C4-2B (cell line): Measurements from ENCODE around the gene AFF3.

Experiments
- CTCF ChIP-seq: fragments of 450-650 bp; conservative IDR thresholded peaks from 2 replicates; pipeline ENCODE4 v1.5.1; 2017; ENCODE audit warnings: mild to moderate bottlenecking
- ZFX ChIP-seq: fragments of 450-650 bp; IDR thresholded peaks from 2 replicates; pipeline ENCODE4 v1.6.1; 2017

GRCh38 chr2:99880148-99880963 lies 262.0 kb downstream of the AFF3 start:
- TF ChIP-seq CTCF: no peak
- no peak for TF ChIP-seq ZFX
